GM12874 (cell line): ENCODE data around the gene SMG7.

ENCODE experiments used
- CTCF ChIP-seq: IDR thresholded peaks from 2 replicates; pipeline ENCODE4 v1.5.1; 2011; ENCODE audit warnings: low read depth, mild to moderate bottlenecking, control low read depth, low read length, moderate library complexity; ENCODE audit not compliant: insufficient read depth

Gene SMG7

GRCh38 chr1:183551924-183552323, 79.6 kb downstream of the SMG7 start:
- no peak for TF ChIP-seq CTCF

GRCh38 chr1:183552441-183552840, 80.1 kb downstream of the SMG7 start:
- no peak for TF ChIP-seq CTCF

GRCh38 chr1:183552891-183553290, 80.6 kb downstream of the SMG7 start:
- no peak for TF ChIP-seq CTCF

- no peak for TF ChIP-seq CTCF
Observed at GRCh38 chr1:183553331-183553730, 81.0 kb downstream of the SMG7 start.

- no peak for TF ChIP-seq CTCF
Observed at GRCh38 chr1:183553764-183554163, 81.5 kb downstream of the SMG7 start.

GRCh38 chr1:183554577-183554976, 82.3 kb downstream of the SMG7 start:
- TF ChIP-seq CTCF: no peak

GRCh38 chr1:183559061-183559460, 86.8 kb downstream of the SMG7 start:
- TF ChIP-seq CTCF: no peak

- no peak for TF ChIP-seq CTCF
Observed at GRCh38 chr1:183562701-183563100, 90.4 kb downstream of the SMG7 start.
